Prostate gland (tissue), 2 donors: ENCODE measurements around the gene RBX1. TPM values are rescaled to one million over a fixed set of nuclear protein-coding genes. Genes with fewer than 3 reads are reported as not detected.

ENCODE experiments used
- DNase-seq: peaks from one replicate; pipeline ENCODE4 v3.0.0-alpha.2; 2019; ENCODE audit warnings: low spot score
- H3K27ac ChIP-seq, 2 donors: fragments of 200-600 bp; sonication (generic); 2 replicates each; pipeline ENCODE4 v1.5.1; 2017 to 2019
- H3K27me3 ChIP-seq: fragments of 200-600 bp; sonication (generic); replicated peaks from 2 replicates; pipeline ENCODE4 v1.5.1; 2019; ENCODE audit not compliant: insufficient read depth
- H3K36me3 ChIP-seq, 2 donors: fragments of 200-600 bp; sonication (generic); 1 replicate in 1 of 2; 2 replicates in 1 of 2; pipeline versions ENCODE4 v1.5.1 to v1.8.1; 2017 to 2019
- H3K4me1 ChIP-seq: fragments of 200-600 bp; sonication (generic); replicated peaks from 2 replicates; pipeline ENCODE4 v1.5.1; 2019
- H3K4me3 ChIP-seq, 2 donors: fragments of 200-600 bp; sonication (generic); 2 replicates each; pipeline ENCODE4 v1.5.1; 2017 to 2019
- H3K9me3 ChIP-seq: fragments of 200-600 bp; sonication (generic); 2 replicates; pipeline ENCODE4 v1.5.1; 2017
- POLR2A ChIP-seq: fragments of 450-650 bp; IDR thresholded peaks from one replicate; pipeline ENCODE4 v1.6.1; 2016; ENCODE audit warnings: antibody characterized with exemption, mild to moderate bottlenecking
- POLR2AphosphoS5 ChIP-seq: sonication (generic); formaldehyde crosslinking; IDR thresholded peaks from one replicate; pipeline ENCODE4 v1.6.1; 2017; ENCODE audit warnings: antibody characterized with exemption
- WGBS: methylation state at CpG from one replicate; pipeline ENCODE4 v1.1.5; 2018; 5-methylcytosine and 5-hydroxymethylcytosine counted together
- intact Hi-C: fragments of 100-400 bp; cut with DNase I; formaldehyde crosslinking; loops from one replicate; pipeline ENCODE4 v1.14.2; 2022
- small RNA-seq, 2 donors: library from RNA; depleted of rRNA; stranded (forward); fragments of <200 nt; gene quantifications; one replicate each; pipeline ENCODE3, GENCODE V24; 2016
- total RNA-seq, 2 donors: library from RNA; depleted of rRNA; stranded (reverse); fragments of >200 nt; gene quantifications; one replicate each; pipeline ENCODE4 v1.1.0, GENCODE V29; 2016
- TF ChIP-seq, protein P1 (sequence below), 4 experiments: fragments of 200-600 bp in 2 of 4; fragments of 450-650 bp in 2 of 4; sonication (generic) in 2 of 4; IDR thresholded peaks; 1 replicate in 3 of 4; 2 replicates in 1 of 4; pipeline ENCODE4 v1.5.1; 2016 to 2019; ENCODE audit warnings: antibody characterized with exemption in 4 of 4, mild to moderate bottlenecking in 2 of 4, moderate library complexity in 2 of 4

Gene RBX1
- total RNA-seq, 2 donors from 2014 or later: 34.9 to 42.8 TPM

DNA sequence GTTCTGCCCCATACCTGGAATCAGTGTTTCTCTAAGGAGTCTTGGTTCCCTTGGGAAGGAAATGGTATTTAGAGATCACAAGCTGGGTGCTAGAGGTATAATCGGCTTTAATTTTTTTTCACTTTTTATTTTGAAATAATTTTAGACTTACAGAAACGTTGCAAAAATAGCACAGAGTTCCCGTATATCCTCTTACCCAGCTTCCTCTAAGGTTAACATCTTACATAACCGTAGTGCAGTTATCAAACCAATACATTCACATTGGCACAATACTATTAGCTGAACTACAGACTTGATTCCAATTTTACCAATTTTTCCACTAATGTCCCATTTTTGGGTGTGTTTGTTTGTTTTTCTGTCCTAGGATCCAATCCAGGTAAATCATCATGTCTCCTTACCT is 63.8 kb downstream of the RBX1 start:
- TF ChIP-seq, protein P1, sequence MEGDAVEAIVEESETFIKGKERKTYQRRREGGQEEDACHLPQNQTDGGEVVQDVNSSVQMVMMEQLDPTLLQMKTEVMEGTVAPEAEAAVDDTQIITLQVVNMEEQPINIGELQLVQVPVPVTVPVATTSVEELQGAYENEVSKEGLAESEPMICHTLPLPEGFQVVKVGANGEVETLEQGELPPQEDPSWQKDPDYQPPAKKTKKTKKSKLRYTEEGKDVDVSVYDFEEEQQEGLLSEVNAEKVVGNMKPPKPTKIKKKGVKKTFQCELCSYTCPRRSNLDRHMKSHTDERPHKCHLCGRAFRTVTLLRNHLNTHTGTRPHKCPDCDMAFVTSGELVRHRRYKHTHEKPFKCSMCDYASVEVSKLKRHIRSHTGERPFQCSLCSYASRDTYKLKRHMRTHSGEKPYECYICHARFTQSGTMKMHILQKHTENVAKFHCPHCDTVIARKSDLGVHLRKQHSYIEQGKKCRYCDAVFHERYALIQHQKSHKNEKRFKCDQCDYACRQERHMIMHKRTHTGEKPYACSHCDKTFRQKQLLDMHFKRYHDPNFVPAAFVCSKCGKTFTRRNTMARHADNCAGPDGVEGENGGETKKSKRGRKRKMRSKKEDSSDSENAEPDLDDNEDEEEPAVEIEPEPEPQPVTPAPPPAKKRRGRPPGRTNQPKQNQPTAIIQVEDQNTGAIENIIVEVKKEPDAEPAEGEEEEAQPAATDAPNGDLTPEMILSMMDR (IDR thresholded peaks at IDR 0.05): no peak
- TF ChIP-seq POLR2AphosphoS5: no peak
- no peak for TF ChIP-seq POLR2A
- Histone ChIP-seq H3K9me3 (no peaks in the 10 kb centered on the region), H3K36me3 (no peaks in the 10 kb centered on the region), H3K4me3 (no peak overlapping the region), H3K27ac (no peak overlapping the region), H3K27me3 (no peaks in the 10 kb centered on the region), H3K4me1 (no peaks in the 10 kb centered on the region)
- DNase-seq: no peak
- intact Hi-C loops: no loop called here
- WGBS: 77% methylated on average over 4 of the region's 4 CpGs

DNA sequence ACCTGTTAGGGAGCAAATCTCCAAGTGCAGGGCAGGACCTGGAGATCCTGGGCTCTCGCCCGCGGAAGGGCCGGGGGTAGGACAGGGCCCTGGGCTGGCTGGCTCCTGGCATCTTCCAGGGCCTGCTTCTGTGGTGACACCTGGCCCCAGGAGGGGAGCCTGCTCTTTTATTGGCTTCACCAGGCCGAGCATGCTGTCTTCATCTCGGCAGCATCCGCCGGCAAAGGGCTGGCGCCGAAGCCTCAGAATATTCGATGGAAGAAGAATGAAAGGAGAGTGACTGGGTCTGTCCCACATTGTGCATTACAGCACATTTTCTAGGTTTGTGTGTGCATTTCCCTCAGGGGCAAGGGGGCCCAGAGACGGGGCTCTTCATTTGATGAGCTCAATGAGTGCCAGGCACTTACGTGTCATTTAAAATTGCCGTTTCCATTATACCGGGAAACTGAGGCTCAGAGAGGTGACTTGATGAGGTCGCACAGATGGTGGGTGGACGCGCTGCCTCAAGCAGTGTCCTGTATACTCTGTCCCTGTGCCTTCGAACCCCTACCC is 70.0 kb downstream of the RBX1 start:
- no peaks in the 10 kb centered on the region for H3K4me1 ChIP-seq
- H3K27me3 ChIP-seq: no peaks in the 10 kb centered on the region
- intact Hi-C loops: loop anchor here (5.0 kb wide), 1 partner anchor 71 kb away; the partner anchor contains the start of gene EP300
- WGBS: 22% methylated on average over 19 of the region's 19 CpGs
- no peaks in the 10 kb centered on the region for H3K9me3 ChIP-seq
- TF ChIP-seq POLR2A (no peak), POLR2AphosphoS5 (no peak)
- TF ChIP-seq, protein P1 (IDR thresholded peaks at IDR 0.05): peak in 1 of 4 experiments; percentile 6
- H3K36me3 ChIP-seq: no peaks in the 10 kb centered on the region
- peak overlapping the region; percentile 74 to 77 for H3K4me3 ChIP-seq
- peak overlapping the region; percentile 98 to 99 for H3K27ac ChIP-seq
- peak; percentile 4 for DNase-seq

DNA sequence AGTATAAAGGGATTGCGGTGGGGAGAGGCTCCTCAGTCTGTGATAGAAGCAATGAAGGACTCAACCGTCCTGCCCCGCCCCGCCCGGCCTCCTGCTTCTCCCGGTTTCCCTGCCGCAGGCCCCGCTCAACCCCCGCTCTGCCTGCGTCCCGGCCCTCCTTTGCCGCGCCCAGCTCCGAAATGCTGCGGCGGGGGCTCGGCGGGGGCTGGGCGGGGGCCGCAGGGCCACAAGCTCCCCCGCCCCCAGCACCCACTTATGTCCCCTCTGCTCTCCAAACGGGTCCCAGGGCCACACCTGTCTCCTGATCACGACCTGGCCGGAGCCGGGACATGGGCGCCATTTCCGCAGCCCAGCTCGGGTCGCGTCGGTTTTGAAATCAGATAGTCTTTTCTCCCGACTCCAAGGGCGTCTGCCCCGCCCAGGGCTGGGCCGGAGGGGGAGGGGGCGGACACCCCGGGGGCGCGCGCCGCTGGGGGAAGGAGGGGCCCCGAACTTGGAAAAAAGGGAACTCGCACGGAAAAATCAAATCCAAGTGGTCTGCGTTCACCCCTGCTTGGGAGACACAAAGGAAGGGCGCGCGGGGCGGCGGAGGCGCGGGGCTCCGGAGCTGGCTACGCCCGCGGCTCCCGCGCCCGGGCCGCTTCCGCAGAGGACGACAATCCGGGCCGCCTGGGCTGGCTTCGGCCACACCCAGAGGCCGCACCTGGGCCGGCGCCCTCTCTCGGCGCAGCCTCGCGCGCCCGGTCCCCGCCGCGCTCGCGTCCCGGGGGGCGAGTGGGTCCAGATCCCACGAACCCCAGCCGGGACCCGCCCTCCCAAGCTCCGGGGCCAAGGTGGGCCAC is 70.7 kb downstream of the RBX1 start:
- H3K4me3 ChIP-seq: peak overlapping the region; percentile 74 to 77

DNA sequence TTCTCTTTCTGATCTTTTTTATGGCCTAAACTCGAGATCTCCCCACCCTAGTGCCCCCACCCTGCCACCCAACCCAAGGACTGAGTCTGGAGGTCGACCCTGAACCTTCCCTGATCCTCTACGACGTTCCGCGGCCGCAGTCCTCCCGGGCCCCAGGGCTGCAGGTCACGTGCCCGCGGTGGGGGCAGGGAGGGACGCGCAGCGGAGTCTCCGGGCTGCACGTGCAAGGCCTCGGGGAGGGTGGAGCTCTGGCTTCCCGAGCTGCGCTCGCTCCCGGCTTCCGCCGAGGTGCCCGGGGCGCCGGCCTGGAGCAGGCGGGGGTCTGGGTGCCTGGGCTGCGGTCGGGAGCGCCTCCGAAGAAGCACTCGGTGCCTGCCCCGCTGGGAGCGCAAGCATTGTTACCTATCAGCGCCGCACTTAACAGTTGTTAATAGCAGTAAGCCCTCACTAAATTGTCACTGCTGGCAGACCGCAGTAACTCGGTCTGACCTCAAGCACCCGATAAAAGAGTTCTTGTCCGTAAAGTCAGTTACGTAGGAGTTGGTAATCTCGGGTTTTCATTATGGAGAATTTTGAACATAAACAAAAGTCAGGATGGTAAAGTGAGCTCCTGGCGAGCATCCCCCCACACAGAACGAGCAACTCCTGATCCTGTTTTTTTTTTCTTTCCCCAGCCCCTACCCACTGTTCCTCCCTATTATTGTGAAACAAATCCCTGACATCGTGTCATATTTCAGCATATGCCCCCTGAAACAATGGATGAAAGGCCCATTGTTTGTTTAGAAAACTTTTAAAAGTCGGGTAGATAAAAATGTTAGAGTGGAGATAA is 71.5 kb downstream of the RBX1 start:
- H3K4me3 ChIP-seq: peak overlapping the region; percentile 74 to 77
- no peaks in the 10 kb centered on the region for H3K36me3 ChIP-seq
- TF ChIP-seq, protein P1 (IDR thresholded peaks at IDR 0.05): no peak
- TF ChIP-seq POLR2AphosphoS5: peak; percentile 94
- TF ChIP-seq POLR2A: peak; percentile 52
- 3% methylated on average over 45 of the region's 46 CpGs for WGBS
- no peaks in the 10 kb centered on the region for H3K27me3 ChIP-seq
- intact Hi-C loops: loop anchor here (1.0 to 5.0 kb wide), 2 partner anchors 70 to 71 kb away; partner anchors contain the start of genes EP300 and RBX1
- peak; percentile 92 for DNase-seq
- H3K9me3 ChIP-seq: no peaks in the 10 kb centered on the region
- H3K4me1 ChIP-seq: no peaks in the 10 kb centered on the region
- peak overlapping the region; percentile 98 to 99 for H3K27ac ChIP-seq

More for the DNA sequence above, 70.7 kb downstream of the RBX1 start:
- no peaks in the 10 kb centered on the region for H3K4me1 ChIP-seq
- TF ChIP-seq, protein P1 (IDR thresholded peaks at IDR 0.05): no peak
- TF ChIP-seq POLR2AphosphoS5 (no peak), POLR2A (peak; percentile 25)
- WGBS: under 1% methylated on average over 58 of the region's 85 CpGs
- peak overlapping the region; percentile 98 to 99 for H3K27ac ChIP-seq
- intact Hi-C loops: loop anchor here (1.0 to 5.0 kb wide), 2 partner anchors 70 to 71 kb away; partner anchors contain the start of genes EP300 and RBX1
- H3K9me3 ChIP-seq: no peaks in the 10 kb centered on the region
- no peaks in the 10 kb centered on the region for H3K36me3 ChIP-seq
- DNase-seq: peak; percentile 60
- no peaks in the 10 kb centered on the region for H3K27me3 ChIP-seq

Small RNA genes within 50 kb of the gene (small RNA-seq; reads per million reads assigned to genes)
- gene RF00017: 0 reads per million in 2 donors
- gene RNU6-379P: 0 reads per million in 2 donors

Other genes with a start within 250 kb of the RBX1 start
- gene SLC25A17, start 132.0 kb upstream of the RBX1 start, total RNA-seq: 10 to 100 TPM; 27.8 to 28.0 TPM
- 100 to 1,000 TPM; 159 to 205 TPM for gene ST13, start 94.7 kb upstream of the RBX1 start, total RNA-seq
- gene XPNPEP3, start 94.2 kb upstream of the RBX1 start, total RNA-seq: 10 to 100 TPM; 10.5 to 19.2 TPM
- under 1 TPM in 1 of 2 donors, not detected in 1; 0.17 TPM for gene DNAJB7, start 89.3 kb upstream of the RBX1 start, total RNA-seq
- 100 to 1,000 TPM; 130 to 156 TPM for gene EP300, start 141.2 kb downstream of the RBX1 start, total RNA-seq